Renal cortical epithelial cell (primary cell): Measurements from ENCODE around the gene POLR2C. TPM values are rescaled to one million over a fixed set of nuclear protein-coding genes. Genes with fewer than 3 reads are reported as not detected.

Experiments used
- DNase-seq: peaks from one replicate; pipeline ENCODE4 v3.0.0-alpha.2; 2011; ENCODE audit warnings: low read depth
- total RNA-seq: library from RNA; depleted of rRNA; stranded (reverse); fragments of >200 nt; gene quantifications from 2 replicates; pipeline ENCODE4 v1.2.3, GENCODE V29; 2014

The POLR2C gene
- total RNA-seq, 1 donor from 2014 or later, result 83.8 TPM

DNA sequence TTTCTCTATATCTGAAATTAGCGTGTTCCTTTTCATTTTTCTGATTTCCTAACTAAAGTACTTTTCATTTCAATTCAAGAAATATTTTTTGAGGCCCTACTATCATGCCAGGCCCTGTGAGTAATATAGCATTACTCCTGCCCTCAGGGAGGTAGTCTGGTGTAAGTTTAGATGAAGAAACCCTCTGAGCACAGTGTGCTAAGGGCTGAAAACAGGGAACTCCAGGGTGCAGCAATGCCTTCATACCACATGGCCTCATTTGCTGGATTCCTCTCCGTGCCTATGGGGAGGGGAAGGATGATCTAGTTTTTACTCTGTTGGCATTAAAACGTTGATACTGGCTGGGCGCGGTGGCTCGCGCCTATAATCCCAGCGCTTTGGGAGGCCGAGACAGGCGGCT lies 10.5 kb upstream of the POLR2C start:
- DNase-seq, result no peak

DNA sequence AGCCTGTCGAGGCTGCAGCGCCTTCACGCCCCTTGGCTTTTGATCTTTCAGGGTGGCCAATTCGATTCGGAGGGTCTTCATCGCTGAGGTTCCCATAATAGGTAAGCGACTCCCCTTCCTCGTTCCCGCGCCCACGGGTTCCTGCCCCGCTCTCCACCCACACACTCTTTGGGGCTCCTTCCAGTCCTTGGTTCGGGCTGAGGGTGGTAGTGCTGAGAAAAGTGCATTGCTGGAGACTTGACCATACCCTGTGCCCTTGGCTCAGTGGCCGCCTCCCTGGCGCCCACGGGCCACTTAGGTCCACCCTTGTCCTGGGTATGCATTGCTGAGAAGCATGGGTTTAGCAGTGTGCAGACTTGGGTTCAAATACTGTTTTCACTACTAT lies 491 bp downstream of the POLR2C start:
- no peak for DNase-seq

DNA sequence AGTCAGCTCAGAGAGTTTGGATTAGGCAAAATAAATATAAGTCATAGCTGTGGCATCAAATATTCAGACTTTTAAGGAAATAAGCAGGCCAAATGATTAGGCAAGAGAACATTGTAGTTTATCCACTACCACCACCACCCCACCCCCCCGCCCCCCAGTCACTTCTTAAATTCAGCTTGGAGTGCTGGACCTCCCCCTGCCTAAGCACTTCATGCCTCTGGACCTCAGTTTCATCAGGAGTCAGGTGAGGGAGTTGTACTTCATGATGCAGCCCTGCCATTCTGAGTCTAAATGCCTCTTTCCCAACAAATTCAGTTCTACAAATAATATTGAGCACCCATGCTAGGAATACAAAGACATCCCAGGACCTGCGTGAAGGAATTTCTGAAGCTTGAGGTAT lies 2.0 kb downstream of the POLR2C start:
- DNase-seq, result no peak

DNA sequence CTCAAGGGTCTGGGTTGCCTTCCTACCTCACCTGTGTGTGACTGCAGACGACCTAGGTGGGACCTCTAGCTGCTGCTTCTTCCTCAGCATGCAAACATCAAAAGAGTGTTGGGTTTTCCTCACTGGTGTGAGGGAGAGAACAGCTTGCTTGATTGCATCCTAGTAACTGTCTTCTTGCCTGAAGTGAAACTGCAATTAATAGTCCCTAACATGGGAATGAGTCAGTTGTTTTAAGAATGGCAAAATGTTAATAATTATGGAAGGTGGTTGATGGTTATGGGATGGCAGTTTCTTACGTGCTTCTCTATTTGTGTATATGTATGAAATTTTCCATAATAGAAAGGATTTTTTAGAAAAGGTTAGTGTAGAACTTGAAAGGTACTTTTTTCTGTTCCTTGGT lies 5.9 kb downstream of the POLR2C start:
- DNase-seq, result peak; percentile 76

DNA sequence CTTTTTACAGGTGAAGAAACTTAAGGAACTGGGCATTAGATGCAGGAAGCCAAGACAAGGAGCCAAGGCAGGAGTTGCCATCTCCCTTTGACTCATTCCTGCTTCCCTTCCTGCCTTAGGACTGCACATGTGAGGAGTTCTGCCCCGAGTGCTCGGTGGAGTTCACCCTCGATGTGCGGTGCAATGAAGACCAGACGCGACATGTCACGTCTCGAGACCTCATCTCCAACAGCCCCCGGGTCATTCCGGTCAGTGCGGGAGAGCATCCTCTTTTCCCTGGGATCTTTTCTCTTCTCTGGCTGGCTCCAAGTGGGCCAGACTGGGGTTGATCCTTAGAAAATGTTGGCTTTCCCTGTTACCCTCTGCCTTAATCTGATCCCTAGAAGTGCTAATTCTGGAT lies 6.6 kb downstream of the POLR2C start:
- DNase-seq, result no peak

DNA sequence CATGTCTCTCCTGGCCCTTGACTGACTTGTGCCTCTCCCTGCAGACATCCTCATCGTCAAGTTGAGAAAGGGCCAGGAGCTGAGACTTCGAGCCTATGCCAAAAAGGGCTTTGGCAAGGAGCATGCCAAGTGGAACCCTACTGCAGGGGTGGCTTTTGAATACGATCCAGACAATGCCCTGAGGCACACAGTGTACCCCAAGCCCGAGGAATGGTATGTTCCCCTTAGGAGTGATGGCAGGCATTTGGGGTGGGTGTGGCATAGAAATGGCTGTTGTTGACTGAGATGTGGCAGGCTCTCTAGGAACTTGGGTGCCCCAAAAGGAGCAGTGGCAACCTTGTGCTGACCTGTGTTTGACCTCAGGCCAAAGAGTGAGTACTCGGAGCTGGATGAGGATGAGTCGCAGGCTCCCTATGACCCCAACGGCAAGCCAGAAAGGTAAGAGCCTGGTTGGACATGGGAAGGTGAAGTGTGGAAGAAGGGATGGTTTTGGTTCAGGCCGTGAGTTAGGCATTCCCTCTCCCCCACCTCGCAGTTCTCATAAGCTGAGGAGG lies 7.5 kb downstream of the POLR2C start:
- no peak for DNase-seq

DNA sequence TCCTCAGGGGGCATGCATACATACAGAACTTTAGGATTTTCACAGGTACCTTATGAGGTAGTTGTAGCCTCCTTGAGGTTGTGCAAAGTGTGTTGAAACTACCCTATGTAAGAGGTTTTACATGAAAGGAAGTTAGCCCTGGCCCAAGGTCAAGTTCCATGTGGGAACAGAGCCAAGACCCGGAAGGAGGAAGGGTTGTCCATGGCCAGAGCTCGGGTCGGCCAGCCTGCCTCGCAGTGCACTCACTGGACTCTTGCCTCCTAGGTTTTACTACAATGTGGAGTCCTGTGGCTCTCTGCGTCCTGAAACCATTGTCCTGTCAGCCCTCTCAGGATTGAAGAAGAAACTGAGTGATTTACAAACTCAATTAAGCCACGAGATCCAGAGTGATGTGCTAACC lies 8.2 kb downstream of the POLR2C start:
- DNase-seq, result peak; percentile 67

DNA sequence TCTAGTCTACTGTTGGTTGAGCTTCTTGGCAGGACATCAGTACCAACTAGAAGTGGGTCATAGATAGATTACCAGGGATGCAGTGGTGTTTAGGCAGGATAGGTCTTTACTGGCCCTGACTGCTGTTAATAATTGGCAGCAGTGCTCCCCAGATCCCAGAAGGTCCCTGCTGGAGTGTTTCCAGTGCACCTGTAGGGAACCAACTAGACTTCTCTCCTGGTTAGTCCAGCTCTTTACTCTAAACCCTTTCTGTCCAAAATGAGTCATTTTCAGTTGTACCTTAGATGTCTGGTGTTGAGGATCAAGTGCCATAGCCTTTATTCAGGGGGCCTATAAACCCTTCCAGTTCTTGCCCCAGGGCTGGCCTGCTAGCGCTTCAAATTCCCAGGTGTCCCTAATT lies 8.7 kb downstream of the POLR2C start:
- peak; percentile 47 for DNase-seq

DNA sequence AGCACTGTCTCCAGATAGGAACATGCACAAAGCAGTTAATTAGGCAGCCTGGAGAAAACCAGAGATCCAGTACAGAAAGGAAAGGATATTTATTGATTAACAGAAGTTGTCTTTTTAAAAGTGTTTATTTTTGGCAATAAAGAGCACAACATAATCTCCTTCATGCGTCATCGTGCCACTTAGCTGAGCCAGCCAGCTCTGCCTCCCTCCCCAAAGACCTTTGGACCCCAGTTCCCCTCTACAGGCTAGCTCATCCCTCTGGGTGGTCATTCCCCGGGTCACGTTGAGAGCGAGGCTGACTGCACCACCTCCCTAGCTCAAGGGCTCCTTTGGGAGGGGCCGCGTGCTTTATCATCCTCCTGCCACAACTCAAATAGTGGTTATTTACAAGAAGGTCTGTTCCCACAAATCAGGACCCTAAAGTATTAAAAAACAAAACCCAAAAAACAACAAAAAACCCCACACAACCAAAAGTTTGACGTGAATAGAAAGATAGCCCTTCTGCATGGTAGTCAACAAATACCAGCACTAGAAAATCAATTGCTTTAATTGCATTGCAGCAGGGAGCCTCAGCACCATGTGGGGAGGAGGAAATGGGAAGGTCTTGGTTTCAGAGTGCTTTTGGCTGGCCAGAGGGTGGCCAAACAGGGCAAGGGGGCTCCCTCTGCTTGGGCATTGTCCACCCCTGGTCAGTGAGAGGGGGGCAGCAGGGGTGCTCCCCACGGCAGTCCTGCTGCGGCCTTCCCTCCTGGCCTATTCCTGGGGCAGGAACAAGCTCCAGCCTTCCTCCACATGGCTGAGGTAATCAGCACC lies 9.6 kb downstream of the POLR2C start:
- DNase-seq, result peak; percentile 66

DNA sequence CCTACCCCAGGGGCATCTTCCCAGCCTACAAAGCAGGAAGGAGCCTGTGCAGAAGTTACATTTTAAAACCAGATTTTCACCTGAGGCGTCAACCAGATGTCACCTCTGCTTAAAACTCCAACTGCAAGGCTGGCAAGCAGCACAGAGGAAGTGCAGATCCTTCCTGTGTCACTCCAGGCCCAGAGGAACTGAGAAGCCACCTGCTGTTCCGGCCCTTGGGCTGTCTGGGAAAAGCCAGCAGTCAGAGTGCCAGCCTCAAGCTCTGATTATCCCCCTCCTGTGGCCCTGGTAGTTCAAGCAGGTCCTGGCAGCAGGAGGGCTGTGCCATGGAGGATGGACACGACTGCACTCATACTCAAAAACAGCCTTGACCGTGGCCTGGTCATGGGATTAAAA lies 10.2 kb downstream of the POLR2C start:
- no peak for DNase-seq

DNA sequence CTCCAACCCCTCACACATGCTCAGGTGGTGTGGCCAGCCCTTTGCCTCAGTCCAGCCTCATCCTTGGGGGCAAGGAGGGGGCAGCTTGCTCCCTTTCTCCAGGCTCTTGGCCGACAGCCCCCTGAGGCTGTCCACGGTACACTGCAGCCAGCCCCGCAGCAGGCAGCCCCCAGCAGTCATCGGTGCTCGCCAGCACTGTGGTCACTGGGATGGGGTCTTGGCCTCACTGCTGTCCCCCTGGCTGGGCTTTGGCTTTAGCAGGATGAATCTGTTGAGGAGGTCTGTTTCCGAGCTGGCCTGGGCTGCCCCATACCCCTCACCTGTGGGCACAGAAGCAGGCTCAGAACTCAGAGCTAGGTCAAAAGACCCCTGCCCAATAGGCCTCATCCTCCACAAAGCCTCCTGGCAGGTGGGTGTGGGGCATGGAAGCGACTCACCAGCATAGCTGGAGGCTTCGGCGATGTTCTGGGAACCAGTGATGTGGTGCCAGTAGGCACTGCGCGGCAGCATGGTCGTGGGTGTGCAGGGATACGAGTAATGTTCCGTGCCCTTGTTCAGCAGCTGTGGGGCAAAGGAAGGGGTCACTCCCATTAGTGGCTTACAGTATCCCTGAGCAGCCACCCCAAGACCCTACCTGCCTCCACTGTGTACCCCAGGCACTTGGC lies 10.8 kb downstream of the POLR2C start:
- no peak for DNase-seq

DNA sequence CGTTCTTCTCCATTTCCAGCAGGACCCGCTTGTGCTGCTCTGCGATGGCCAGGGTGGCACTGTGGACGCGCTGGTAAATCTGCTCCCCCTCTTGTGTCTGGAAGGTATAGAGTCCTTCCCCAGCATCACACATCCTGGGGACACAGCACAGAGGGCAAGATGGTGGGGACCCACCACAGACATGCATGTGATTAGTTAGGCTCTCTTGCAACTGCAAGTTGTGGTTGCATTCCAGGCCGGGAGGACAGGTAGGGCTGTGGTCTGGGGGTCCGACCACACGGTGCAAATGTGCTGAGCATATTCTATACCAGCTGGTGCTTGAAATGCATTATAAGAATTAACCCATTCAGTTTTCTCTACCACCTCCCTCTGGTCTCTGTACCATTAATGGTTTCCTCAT lies 11.4 kb downstream of the POLR2C start:
- DNase-seq, result no peak

DNA sequence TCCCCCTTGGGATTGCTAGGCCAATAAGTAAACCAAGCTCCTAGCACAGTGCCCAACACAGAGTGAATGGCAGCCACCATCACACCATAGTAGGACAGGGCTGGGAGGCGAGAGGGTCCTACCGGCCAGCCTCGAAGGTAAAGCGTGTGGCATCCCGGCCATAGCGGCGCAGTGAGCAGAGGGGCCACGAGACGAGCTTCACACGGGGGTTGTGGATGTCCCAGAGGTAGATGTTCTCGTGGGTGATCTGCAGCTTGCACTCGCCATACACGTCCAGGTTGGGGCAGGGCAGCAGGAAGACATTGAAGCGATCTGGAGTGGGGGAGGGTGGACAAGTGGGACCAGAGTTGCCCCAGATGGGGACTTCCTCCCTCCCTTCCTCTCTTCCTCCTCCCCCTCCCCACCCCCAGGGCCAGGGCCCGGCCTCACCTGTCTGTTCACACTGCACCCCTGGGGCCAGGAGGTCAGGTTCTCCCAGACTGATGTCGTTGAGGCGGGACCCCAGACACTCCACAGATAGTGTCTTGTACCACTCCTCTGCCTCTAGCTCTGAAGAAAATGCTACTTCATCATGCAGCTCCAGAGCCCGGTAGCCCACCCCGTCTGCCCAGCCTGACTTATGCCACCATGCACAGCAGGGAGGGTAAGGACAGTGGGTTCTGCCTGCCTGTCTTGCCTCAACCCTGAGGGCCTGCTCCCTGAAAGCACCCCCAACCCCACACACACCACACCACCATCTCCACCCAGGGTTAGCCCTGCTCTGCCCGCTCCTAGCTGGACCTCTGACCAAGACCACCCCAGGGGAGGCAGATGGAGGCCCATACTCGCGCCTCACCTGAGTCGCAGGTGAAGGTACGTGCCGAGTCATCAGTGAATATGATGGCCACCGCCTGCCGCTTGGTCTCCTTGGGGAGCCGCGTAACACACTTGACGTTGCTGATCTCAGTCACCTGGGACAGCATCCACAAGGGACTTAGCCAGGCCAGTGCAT lies 12.5 kb downstream of the POLR2C start:
- DNase-seq, result no peak

DNA sequence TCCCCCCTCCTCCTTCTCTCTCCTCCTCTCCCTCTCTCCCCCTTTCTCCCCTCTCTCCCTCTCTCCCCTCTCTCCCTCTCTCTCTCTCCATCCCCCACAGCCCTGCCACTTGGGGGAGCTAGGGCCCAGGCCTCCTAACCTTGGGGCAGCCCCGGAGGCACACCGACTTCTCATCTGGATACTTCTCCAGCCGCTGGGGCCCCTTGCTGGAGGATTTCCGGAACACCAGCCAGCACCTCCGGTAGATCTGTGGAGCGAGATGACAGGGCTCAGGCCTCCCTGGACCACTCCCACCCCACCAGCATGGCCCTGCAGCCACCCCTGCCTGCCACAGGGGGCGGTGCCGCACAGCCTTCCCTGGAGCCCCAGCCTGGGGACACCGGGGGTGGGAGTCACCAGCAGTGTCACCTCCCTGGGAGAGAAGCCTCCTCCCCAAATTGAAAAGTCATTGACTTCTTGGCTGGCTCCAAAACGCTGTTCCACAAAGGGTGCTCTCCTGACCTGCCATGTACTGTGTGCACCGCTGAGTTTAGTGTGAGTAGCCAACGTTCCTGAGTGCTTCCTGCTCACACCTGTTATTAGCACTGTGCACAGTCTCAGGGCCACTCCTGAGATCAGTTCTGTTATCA lies 13.3 kb downstream of the POLR2C start:
- DNase-seq, result no peak

DNA sequence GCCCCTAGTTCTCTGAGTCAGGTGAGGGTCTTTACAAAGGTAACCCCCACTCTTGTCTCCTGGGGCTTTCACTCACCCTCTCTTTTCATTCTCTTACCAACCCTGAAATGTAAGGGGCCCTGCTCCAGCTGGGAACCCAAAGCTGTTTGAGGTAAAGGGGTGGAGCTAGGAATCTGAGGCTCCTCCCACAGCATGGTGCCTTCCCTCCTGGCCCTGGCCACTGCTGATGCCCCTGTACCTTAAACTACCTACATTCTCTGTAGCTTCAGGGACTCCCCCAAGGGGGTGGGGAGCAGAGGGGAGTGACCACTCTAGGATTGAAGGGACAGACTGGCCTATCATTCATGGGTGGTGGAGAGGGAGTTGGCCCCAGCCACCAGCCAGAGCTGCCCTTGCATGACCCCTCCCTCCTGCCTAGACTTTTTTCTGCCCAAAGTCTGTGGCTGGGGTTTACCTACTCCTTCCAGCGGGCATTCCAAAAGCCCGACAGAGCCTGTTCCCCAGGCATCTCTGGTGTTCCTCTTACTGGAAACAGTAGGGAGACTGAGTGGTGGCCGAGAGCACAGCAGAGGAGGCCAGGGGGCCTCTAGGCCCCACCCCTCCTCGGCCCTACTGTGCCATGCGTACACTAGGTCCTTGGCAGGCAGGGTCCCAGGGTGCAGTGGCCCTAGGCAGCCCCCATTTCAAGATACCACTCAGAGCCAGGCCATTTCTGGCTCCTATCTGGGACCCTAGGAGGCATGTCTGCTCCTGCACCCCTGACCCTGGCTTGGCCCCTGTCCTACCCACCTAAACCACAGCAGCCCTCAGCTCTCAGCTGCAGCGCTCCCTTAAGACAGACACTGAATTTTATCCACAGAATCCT lies 14.3 kb downstream of the POLR2C start:
- no peak for DNase-seq

DNA sequence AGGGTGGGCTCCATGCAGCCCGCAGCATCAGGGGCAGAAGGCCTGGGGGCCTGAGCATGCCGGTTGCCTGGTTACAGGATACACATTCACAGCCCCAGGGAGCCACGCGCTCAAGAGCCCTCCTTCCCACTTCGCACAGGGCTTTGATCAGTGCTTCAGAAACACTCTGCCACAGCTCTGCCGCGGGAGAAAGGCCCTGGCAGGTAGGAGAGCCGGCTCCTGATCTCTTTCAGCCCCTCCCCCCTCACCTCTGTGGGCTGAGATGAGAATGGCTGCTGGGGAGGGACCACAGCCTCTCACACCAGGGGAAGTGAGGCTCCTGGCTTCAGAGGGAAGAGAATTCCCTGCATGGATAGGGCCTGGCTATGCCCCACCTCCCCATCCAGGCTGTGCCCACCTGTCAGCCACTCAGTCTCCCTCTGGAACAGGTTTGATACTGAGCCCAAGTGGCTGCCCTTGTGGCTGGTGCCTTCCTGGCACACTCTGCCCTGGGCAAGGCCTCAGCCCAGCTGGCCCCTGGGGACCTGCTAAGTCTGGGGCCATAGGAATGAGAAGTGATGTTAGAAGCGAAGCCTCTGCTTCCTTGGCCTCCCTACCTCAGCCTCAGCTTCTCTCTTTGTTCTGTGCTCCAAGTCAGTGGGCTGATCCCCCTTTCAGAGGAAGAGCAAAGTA lies 15.2 kb downstream of the POLR2C start:
- no peak for DNase-seq

DNA sequence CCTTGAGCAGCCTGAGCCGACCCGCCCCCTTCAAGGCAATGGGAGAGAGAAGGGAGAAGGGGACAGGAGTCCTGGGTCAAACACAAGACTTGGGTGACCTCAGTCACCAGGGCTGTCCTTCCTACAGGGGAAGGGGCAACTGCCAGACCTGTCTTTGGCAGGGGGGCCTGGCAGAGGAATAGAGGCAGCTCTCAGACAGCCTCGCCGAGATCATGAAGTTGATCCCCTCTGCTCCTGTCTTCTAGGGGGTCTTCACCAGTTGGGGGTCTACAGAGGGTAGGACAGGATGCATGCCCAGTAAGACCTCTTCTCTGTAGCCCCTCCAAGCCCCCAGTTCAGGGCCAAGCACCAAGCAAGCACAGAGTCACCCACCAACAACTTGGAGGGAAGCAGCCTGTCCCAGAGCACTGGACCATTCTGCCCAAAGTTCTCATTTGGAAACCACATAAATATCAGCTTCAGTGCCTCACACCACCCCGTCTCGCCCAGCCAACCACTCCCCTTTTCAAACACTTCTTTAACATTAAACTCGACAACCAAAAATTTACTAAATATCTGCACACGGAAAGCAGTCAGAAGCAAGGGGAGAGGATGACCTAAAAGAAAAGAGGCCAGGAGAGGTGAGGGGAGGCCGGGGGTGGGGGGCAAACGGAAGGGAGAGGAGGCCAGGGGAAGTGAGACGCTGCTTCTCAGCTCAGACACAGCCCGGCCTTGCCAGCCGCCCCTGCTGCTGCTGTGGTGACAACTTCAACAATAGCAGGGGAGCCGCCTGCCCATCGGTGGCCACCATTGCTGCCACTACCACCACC lies 16.1 kb downstream of the POLR2C start:
- DNase-seq, result no peak

DNA sequence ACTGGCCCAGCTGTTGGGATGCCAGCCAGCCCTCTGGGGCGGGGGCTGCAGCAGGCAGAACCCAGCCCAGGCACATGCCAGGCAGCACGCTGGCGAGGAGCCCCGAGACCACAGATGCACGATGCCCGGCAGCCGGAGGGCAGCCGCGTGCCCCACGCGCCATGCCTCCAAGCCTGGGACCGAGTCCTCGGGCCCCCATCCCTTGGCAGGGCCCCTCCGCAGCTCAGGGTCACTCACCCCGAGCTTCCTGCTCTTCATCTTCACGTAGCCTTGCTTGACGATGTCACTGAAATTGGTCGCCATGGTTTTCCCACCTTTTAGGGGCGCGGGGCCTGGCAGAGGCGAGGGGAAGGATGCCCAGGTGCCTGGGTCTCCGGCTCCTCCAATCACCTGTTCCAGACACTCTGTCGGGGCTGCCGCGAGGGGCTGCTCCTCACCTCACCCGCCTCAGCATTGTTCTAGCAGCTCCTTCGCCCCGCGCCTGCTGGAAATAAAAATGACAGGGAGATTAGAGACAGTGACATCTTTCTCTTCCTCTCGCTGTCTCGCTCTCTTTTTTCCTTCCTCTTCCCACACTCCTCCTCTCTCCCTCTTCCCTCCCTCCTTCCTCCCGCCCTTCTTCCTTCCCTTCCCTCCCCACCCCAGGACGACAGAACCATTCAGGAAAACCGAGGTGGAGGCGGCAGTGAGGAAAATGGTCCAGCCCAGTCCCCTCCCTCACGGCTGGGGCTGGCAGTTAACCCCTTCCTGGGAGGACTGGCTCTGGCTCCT lies 16.9 kb downstream of the POLR2C start:
- peak; percentile 48 for DNase-seq
